HL-60 (cell line): Measurements from ENCODE around the gene INPP4B.

Source experiments
- DNase-seq, 2 experiments: peaks; one replicate each; pipeline ENCODE4 v3.0.0-alpha.2; 2010 to 2020; ENCODE audit warnings: low read depth in 1 of 2, low spot score in 1 of 2
- H3K27ac ChIP-seq: fragments of 250-450 bp; sonication (Bioruptor Pico); replicated peaks from 2 replicates; pipeline ENCODE4 v1.5.1; 2020; ENCODE audit warnings: mild to moderate bottlenecking, moderate library complexity
- H3K27me3 ChIP-seq: fragments of 250-450 bp; sonication (Bioruptor Pico); 2 replicates; pipeline ENCODE4 v1.5.1; 2021; ENCODE audit warnings: mild to moderate bottlenecking, moderate library complexity; ENCODE audit not compliant: insufficient read depth, poor library complexity, severe bottlenecking
- H3K4me3 ChIP-seq: replicated peaks from 2 replicates; pipeline ENCODE4 v1.5.1; 2011; ENCODE audit warnings: mild to moderate bottlenecking, control low read depth, low read length; ENCODE audit not compliant: insufficient read depth
- CTCF ChIP-seq: IDR thresholded peaks from one replicate; pipeline ENCODE4 v1.5.1; 2011; ENCODE audit warnings: low read length, control low read depth, inconsistent platforms; ENCODE audit not compliant: insufficient read depth
- GABPA ChIP-seq: IDR thresholded peaks from 2 replicates; pipeline ENCODE4 v1.6.1; 2012; ENCODE audit warnings: low read depth
- POLR2AphosphoS5 ChIP-seq: IDR thresholded peaks from 2 replicates; pipeline ENCODE4 v1.6.1; 2012; ENCODE audit warnings: low read depth
- REST ChIP-seq: IDR thresholded peaks from 2 replicates; pipeline ENCODE4 v1.6.1; 2012; ENCODE audit warnings: low read depth; ENCODE audit not compliant: insufficient replicate concordance
- SPI1 ChIP-seq: IDR thresholded peaks from 2 replicates; pipeline ENCODE4 v1.6.1; 2012; ENCODE audit warnings: low read depth, mild to moderate bottlenecking, borderline replicate concordance

The INPP4B gene

GRCh38 chr4:142016031-142016430 is 830.1 kb downstream of the INPP4B start:
- no peak overlapping the region for H3K4me3 ChIP-seq
- TF ChIP-seq REST (no peak), GABPA (no peak), SPI1 (no peak), CTCF (no peak), POLR2AphosphoS5 (no peak)

GRCh38 chr4:142009751-142010150 is 836.4 kb downstream of the INPP4B start:
- no peak for TF ChIP-seq POLR2AphosphoS5
- no peak for DNase-seq
- no peaks in the 10 kb centered on the region for H3K27me3 ChIP-seq

More at GRCh38 chr4:142016031-142016430, 830.1 kb downstream of the INPP4B start:
- no peaks in the 10 kb centered on the region for H3K27me3 ChIP-seq
- no peak for DNase-seq
- no peak overlapping the region for H3K27ac ChIP-seq

GRCh38 chr4:142005519-142005918 is 840.6 kb downstream of the INPP4B start:
- H3K27me3 ChIP-seq: no peaks in the 10 kb centered on the region
- DNase-seq: no peak
- no peak overlapping the region for H3K4me3 ChIP-seq
- H3K27ac ChIP-seq: no peak overlapping the region
- TF ChIP-seq CTCF (no peak), REST (no peak), POLR2AphosphoS5 (no peak), GABPA (no peak), SPI1 (no peak)

More at GRCh38 chr4:142009751-142010150, 836.4 kb downstream of the INPP4B start:
- no peak overlapping the region for H3K27ac ChIP-seq
- no peak overlapping the region for H3K4me3 ChIP-seq

GRCh38 chr4:141999446-142000143 is 846.5 kb downstream of the INPP4B start:
- Histone ChIP-seq H3K4me3 (no peak overlapping the region), H3K27ac (no peak overlapping the region), H3K27me3 (no peaks in the 10 kb centered on the region)
- TF ChIP-seq SPI1 (no peak), REST (no peak), POLR2AphosphoS5 (no peak), CTCF (no peak), GABPA (no peak)
- DNase-seq: no peak
